IPS-20b (cell line): ENCODE measurements around the gene RET.

ENCODE experiments used
- H3K27ac ChIP-seq: one replicate; pipeline ENCODE4 v1.5.1; 2013; ENCODE audit warnings: low read length
- H3K27me3 ChIP-seq: 2 replicates; pipeline ENCODE4 v1.6.1; 2013; ENCODE audit warnings: mild to moderate bottlenecking, low read length, inconsistent platforms; ENCODE audit not compliant: insufficient read depth
- H3K36me3 ChIP-seq: 2 replicates; pipeline ENCODE4 v1.6.1; 2013; ENCODE audit warnings: low read depth, mild to moderate bottlenecking, inconsistent platforms, low read length, moderate library complexity; ENCODE audit not compliant: insufficient read depth
- H3K4me1 ChIP-seq: 2 replicates; pipeline ENCODE4 v1.6.1; 2013; ENCODE audit warnings: mild to moderate bottlenecking, control low read depth, inconsistent platforms, low read length, moderate library complexity; ENCODE audit not compliant: insufficient read depth
- H3K4me3 ChIP-seq: 2 replicates; pipeline ENCODE4 v1.5.1; 2013; ENCODE audit warnings: mild to moderate bottlenecking, low read length, inconsistent platforms
- H3K9ac ChIP-seq: 2 replicates; pipeline ENCODE4 v1.6.1; 2013; ENCODE audit warnings: low read depth, mild to moderate bottlenecking, inconsistent platforms, low read length, moderate library complexity
- H3K9me3 ChIP-seq: 2 replicates; pipeline ENCODE4 v1.6.1; 2013; ENCODE audit warnings: mild to moderate bottlenecking, low read depth, low read length, inconsistent platforms; ENCODE audit not compliant: insufficient read depth

The RET gene

DNA sequence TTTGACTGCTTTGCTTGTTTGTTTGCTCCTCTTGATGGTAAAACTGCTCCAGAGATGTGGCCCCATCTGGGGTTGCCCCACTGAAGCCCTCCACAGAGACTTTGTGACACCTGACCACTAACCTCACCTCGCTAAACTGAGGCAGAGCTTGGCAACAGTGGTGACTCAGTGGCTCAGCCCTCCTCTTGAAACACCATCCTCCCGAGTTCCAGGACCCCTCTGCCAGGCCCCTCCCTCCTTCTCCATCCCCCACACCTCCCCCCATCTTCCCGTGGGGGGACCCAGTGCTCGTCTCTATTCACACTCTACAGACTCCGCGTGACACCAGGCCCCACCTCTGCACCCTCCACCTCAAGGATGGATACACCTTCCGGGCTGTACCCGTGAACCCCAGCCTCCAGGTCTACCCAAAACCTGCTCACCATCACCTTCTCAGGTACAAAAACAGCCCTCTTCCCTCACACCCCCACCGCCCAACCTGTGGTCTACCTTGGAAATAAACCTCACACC lies 19.0 kb upstream of the RET start:
- Histone ChIP-seq H3K4me1 (no peaks in the 10 kb centered on the region), H3K4me3 (no peak overlapping the region), H3K9ac (no peak overlapping the region), H3K36me3 (no peaks in the 10 kb centered on the region), H3K9me3 (no peaks in the 10 kb centered on the region), H3K27me3 (no peaks in the 10 kb centered on the region), H3K27ac (no peak overlapping the region)

DNA sequence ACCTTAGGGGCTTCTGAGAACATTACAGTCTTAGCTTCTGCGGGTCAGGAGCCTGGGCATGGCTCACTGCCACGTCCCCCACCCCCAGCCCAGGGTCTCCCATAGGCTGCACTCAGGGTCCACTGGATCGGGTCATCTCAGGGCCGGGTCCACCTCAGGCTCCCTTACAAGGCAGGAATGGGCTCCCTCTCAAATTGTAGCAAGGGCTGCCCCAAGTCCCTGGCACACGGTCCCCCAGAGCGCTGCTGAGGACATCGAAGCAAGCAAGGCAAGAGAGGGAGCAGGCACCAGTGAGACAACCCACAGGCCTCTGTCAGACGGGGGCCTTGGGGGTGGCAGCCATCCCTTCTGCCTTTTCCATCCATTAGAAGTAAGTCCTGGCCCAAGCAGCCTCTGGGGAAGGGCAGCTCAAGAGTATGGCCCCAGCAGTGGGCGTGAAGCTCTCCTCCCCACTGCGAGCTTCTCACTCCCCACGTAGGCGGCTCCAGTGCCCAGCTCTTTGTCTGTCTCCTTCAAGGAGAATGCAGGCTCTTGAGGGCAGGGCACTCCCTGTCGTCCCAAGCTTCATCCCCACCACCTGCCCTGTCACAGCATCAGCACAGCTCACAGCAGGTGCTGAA lies 18.0 kb upstream of the RET start:
- H3K27me3 ChIP-seq = no peaks in the 10 kb centered on the region
- H3K27ac ChIP-seq = no peak overlapping the region
- H3K4me1 ChIP-seq = no peaks in the 10 kb centered on the region
- no peak overlapping the region for H3K9ac ChIP-seq
- H3K4me3 ChIP-seq = no peak overlapping the region
- no peaks in the 10 kb centered on the region for H3K9me3 ChIP-seq
- H3K36me3 ChIP-seq = no peaks in the 10 kb centered on the region

DNA sequence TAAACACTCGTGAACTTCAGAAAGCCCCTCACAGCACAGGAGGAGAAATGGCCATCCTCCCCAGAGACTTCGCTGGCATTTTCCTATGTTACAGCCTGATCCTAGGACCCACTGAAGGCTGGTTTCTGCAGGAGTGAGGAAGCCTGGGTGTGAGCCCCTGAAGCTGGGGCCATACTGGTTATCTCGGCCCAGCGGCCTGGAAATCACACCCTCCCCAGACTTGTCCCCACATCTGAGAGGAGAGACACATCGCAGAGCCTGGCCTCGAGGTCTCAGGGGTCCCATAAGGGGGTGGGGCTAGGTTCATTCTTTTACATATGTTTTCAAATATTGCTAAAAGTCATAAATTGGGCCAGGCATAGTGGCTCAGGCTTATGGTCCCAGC lies 17.5 kb upstream of the RET start:
- Histone ChIP-seq H3K9me3 (no peaks in the 10 kb centered on the region), H3K9ac (no peak overlapping the region), H3K27me3 (no peaks in the 10 kb centered on the region), H3K36me3 (no peaks in the 10 kb centered on the region), H3K27ac (no peak overlapping the region), H3K4me3 (no peak overlapping the region), H3K4me1 (no peaks in the 10 kb centered on the region)

DNA sequence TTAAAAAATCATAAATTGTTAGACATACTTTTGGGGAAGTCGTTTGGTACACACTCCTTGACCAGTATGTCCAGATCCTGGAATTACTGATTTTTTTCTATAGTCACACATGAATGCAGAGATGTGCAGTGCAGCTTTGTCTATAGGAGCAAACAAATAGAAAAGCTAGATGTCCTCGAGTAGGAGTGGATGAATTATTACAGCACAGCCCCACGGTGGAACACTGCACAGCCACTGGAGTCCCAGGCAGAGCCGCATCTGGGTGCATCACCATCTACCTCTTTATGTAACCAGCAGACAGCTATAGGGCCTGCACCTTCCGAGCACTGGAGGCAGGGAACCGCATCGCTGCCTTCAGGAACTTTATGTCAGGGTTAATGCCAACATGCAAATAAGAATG lies 17.0 kb upstream of the RET start:
- no peaks in the 10 kb centered on the region for H3K4me1 ChIP-seq

DNA sequence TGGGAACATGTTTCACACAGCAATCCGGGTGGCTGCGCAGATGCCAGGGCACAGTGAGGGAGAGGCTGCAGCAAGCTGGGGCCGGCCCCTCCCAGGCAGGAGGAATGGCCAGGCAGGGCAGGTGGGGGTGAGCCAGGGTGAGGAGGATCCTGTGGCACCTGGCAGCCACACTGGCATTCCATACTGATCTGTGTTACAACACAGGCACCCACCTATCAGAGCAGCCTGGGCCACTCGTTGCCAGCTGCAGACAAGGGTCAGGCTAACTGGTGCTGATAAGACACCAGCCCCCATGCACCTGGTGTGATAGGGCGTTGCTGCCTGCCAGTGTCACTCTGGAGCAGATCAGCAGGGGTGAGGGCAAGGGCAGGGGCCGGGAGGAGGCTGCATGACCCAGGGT lies 16.6 kb upstream of the RET start:
- no peak overlapping the region for H3K4me3 ChIP-seq
- no peaks in the 10 kb centered on the region for H3K36me3 ChIP-seq
- no peaks in the 10 kb centered on the region for H3K4me1 ChIP-seq
- no peaks in the 10 kb centered on the region for H3K9me3 ChIP-seq
- H3K9ac ChIP-seq = no peak overlapping the region
- no peak overlapping the region for H3K27ac ChIP-seq
- H3K27me3 ChIP-seq = no peaks in the 10 kb centered on the region

More for the DNA sequence above, 17.0 kb upstream of the RET start:
- Histone ChIP-seq H3K27ac (no peak overlapping the region), H3K9me3 (no peaks in the 10 kb centered on the region), H3K27me3 (no peaks in the 10 kb centered on the region), H3K9ac (no peak overlapping the region), H3K4me3 (no peak overlapping the region), H3K36me3 (no peaks in the 10 kb centered on the region)

DNA sequence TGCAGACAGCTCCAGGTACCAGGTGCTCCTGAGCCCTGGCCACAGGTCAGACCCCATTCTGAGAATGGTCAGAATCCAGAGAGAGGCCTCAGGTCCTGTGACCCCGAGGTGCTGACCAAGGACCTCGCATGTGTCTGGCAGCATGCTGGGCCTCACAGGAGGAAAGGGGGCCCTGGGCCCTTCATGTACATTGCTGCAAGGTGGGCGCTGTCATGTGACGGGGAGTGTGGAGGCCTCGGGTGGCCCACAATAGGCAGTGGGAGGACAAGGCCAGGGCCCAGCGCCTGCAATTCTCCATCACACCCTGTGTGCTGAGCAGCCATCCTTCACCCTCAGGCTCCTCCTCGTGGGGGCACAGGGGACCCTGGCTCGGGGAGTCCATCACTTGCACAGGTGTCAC lies 15.5 kb upstream of the RET start:
- H3K27me3 ChIP-seq = no peaks in the 10 kb centered on the region
- H3K36me3 ChIP-seq = no peaks in the 10 kb centered on the region
- no peaks in the 10 kb centered on the region for H3K4me1 ChIP-seq
- no peak overlapping the region for H3K9ac ChIP-seq
- no peaks in the 10 kb centered on the region for H3K9me3 ChIP-seq
- H3K4me3 ChIP-seq = no peak overlapping the region
- no peak overlapping the region for H3K27ac ChIP-seq

DNA sequence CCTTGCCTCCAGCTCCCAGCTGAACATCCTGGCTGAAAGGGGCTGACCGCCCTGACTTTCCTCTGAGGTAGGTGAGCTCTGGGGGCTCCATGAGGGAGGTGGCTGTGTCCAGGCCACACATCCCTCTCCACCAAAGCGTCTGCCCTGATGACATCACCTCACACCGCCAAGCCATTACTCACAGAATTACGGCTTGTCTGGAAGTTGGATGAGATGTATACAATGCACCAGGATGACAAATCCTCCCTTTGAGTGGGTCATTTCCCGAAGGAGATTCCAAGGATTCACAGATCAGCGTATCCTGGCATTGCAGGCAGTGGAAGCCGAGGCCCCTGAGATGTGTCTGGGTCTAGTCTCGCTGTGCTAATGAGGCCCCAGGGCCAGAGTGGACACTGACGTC lies 15.1 kb upstream of the RET start:
- no peak overlapping the region for H3K4me3 ChIP-seq
- no peaks in the 10 kb centered on the region for H3K27me3 ChIP-seq
- H3K4me1 ChIP-seq = no peaks in the 10 kb centered on the region
- H3K36me3 ChIP-seq = no peaks in the 10 kb centered on the region
- H3K9me3 ChIP-seq = no peaks in the 10 kb centered on the region
- H3K9ac ChIP-seq = no peak overlapping the region
- no peak overlapping the region for H3K27ac ChIP-seq

DNA sequence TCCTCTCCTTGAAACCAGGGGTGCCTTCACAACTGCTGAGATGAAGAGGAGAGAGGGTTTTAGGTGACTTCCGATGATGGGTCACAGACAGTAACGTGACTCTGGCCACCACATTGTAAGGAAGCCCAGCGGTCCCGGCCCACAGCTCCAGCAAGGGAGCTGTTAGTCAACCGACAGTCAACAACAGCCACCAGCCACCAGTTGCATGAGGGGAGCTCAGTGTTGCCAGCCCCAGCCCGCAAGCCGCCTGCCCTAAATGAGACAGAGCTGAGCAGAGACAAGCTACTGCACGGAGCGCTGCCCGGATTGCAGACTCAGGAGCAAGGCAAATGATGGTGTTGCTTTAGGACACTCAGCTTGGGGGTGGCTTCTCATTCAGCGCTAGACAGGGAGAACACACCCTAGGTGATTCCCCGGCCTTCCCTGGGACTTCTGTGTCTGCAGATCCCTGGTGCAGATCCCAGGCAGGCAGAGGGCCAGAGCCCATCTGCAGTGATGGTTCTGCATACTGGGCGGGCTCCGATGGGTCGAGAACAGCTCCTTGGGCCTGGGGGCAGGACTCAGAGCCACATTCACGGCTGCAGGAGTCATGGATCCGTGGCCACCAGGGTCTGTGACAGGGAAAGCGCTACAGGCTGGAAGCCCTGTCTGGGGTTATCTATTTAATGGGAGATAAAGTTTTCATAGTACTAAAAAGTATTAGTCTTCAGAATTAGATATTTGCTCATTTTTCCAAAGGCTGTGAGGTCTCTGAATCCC lies 14.3 kb upstream of the RET start:
- H3K4me1 ChIP-seq = no peaks in the 10 kb centered on the region

DNA sequence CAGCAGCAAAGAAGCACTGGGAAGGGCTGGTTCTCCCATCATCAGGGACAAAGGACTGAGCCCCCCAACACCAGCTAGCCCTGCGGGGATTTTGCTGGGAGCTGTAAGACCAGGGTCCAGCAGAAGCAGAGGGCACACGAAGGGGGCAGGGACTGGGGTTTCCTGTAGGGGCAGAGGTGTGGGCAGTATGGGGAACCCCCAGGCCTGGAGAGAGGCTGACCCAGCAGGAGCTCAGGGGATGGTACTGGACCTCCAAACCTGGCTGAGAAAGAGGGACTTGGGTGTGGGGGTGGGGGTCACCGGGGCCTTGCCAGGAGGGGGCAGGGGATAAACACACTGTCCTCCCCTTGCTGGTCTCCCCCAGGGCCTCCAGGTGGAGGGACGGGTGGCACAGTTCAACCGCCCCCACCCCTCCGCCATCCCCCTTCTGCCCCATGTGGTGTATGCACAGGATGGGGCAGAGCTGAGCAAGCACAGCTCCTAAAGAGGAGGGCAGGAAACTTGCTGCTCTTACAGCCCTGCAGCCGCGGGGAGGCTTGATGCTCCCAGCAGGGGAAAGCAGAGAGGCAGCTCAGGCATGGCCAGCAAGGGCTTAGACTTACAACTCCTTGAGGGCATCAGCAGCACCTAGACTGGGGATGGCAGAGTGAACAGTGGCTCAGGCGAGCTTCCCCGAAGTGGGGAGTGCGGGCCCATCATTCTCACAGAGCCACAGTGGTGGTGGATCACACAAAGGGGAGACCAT lies 12.4 kb upstream of the RET start:
- Histone ChIP-seq H3K36me3 (no peaks in the 10 kb centered on the region), H3K4me1 (no peaks in the 10 kb centered on the region), H3K9me3 (no peaks in the 10 kb centered on the region), H3K4me3 (no peak overlapping the region), H3K27ac (no peak overlapping the region), H3K27me3 (no peaks in the 10 kb centered on the region), H3K9ac (no peak overlapping the region)

More for the DNA sequence above, 14.3 kb upstream of the RET start:
- no peak overlapping the region for H3K9ac ChIP-seq
- no peaks in the 10 kb centered on the region for H3K9me3 ChIP-seq
- H3K27ac ChIP-seq = no peak overlapping the region
- H3K4me3 ChIP-seq = no peak overlapping the region
- no peaks in the 10 kb centered on the region for H3K27me3 ChIP-seq
- H3K36me3 ChIP-seq = no peaks in the 10 kb centered on the region

DNA sequence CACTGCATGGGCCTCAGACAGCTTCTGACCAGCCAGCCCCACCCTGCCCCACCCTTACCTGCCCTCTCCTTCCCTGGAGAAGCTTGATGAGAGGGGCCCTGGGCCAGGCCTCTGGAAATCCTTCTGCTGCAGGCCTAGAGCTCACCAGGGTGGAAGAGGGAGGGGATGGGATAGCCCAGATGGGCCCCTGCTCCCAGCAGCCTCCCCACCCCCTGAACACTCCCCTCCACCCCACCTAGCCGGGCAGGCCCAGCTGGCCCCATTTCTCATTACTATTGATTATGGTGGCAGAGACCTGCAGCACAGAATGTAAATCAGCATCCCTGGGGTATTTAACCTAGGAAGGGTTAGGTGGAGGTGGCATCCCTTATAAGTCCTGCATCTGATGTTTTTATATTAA lies 11.6 kb upstream of the RET start:
- H3K9me3 ChIP-seq = no peaks in the 10 kb centered on the region
- no peaks in the 10 kb centered on the region for H3K27me3 ChIP-seq
- H3K4me3 ChIP-seq = no peak overlapping the region
- no peak overlapping the region for H3K9ac ChIP-seq
- H3K27ac ChIP-seq = no peak overlapping the region
- no peaks in the 10 kb centered on the region for H3K36me3 ChIP-seq
- H3K4me1 ChIP-seq = no peaks in the 10 kb centered on the region

DNA sequence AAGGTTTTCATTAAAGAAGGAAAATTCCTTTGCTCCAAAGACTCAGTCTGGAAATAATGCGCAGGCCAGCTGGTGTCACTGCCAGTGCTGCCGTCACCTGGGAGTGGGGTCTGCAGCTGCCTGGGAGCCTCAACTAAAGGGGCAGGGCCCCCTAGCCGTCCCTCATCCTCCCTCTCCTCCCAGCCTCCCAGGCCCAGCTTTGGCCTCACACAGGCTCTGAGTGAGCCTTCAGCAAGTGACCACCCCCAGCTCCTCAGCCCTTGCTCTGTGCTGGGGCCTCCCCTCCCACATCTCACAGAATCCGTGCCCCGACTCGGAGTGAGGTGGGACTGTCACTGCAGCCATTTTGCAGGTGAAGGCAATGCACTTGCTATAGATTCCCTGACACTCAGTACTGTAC lies 11.1 kb upstream of the RET start:
- H3K27ac ChIP-seq = no peak overlapping the region
- H3K9me3 ChIP-seq = no peaks in the 10 kb centered on the region
- no peak overlapping the region for H3K4me3 ChIP-seq
- H3K9ac ChIP-seq = no peak overlapping the region
- H3K4me1 ChIP-seq = no peaks in the 10 kb centered on the region
- H3K27me3 ChIP-seq = no peaks in the 10 kb centered on the region
- no peaks in the 10 kb centered on the region for H3K36me3 ChIP-seq

DNA sequence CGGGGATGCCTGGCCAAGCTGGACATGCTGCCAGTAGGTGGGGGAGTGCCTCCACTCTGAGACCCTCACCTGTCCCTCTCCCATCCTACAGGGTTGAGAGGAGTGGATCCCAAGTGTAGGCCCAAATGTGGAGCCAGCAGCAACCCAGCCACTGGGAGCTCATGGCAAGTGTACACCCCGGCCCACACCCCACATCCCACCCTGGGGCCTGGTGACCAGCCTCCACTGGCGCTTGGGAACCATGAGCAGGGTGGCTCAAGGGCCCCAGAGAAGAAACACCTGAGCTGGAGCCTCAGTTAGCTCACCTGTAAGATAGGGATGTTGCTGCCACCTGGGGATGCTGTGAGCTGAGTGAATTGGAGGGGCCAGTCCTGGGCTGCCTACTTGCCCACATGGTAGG lies 10.4 kb upstream of the RET start:
- no peak overlapping the region for H3K27ac ChIP-seq

More for the DNA sequence above, 10.4 kb upstream of the RET start:
- no peaks in the 10 kb centered on the region for H3K9me3 ChIP-seq
- no peaks in the 10 kb centered on the region for H3K4me1 ChIP-seq
- no peak overlapping the region for H3K9ac ChIP-seq
- H3K4me3 ChIP-seq = no peak overlapping the region
- no peaks in the 10 kb centered on the region for H3K27me3 ChIP-seq
- H3K36me3 ChIP-seq = no peaks in the 10 kb centered on the region
